HAP-1 (cell line): ENCODE results near the gene PSTK.

Experiments
- DNase-seq, 2 experiments: peaks; one replicate each; pipeline ENCODE4 v3.0.0-alpha.2; 2016 to 2020; ENCODE audit warnings: low spot score in 2 of 2
- H3K27me3 ChIP-seq: fragments of 250-450 bp; sonication (Bioruptor Pico); 2 replicates; pipeline ENCODE4 v1.5.1; 2020; ENCODE audit warnings: low read depth, mild to moderate bottlenecking, moderate library complexity
- H3K36me3 ChIP-seq: fragments of 250-450 bp; sonication (Bioruptor Pico); replicated peaks from 2 replicates; pipeline ENCODE4 v1.5.1; 2020; ENCODE audit warnings: mild to moderate bottlenecking
- H3K4me1 ChIP-seq: fragments of 250-450 bp; sonication (Bioruptor Pico); 2 replicates; pipeline ENCODE4 v1.5.1; 2020; ENCODE audit warnings: mild to moderate bottlenecking
- H3K4me3 ChIP-seq: fragments of 250-450 bp; sonication (Bioruptor Pico); 2 replicates; pipeline ENCODE4 v1.5.1; 2020; ENCODE audit warnings: mild to moderate bottlenecking, moderate library complexity
- H3K9me3 ChIP-seq: fragments of 250-450 bp; sonication (Bioruptor Pico); 2 replicates; pipeline ENCODE4 v1.5.1; 2020; ENCODE audit warnings: mild to moderate bottlenecking, moderate library complexity
- in situ Hi-C: fragments of 300-500 bp; cut with MboI; formaldehyde crosslinking; loops from 3 replicates; pipeline ENCODE4 v1.14.3; 2020; ENCODE audit warnings: low sequenced_read_pairs, inconsistent platforms, mixed read lengths

Gene PSTK

GRCh38 chr10:122974023-122974422 is 6.2 kb upstream of the PSTK start:
- DNase-seq, result peak in 1 of 2 experiments; percentile 31
- no peaks in the 10 kb centered on the region for H3K36me3 ChIP-seq
- H3K4me3 ChIP-seq, result no peak overlapping the region
- in situ Hi-C loops, result no loop called here
- H3K9me3 ChIP-seq, result no peaks in the 10 kb centered on the region
- peaks cover 3% of the 10 kb centered on the region for H3K4me1 ChIP-seq
- no peaks in the 10 kb centered on the region for H3K27me3 ChIP-seq

- Histone ChIP-seq H3K4me3 (no peak overlapping the region), H3K27me3 (no peaks in the 10 kb centered on the region), H3K36me3 (no peaks in the 10 kb centered on the region), H3K4me1 (peaks cover 3% of the 10 kb centered on the region), H3K9me3 (no peaks in the 10 kb centered on the region)
- no peak for DNase-seq
- in situ Hi-C loops, result no loop called here
Measured at GRCh38 chr10:122974543-122975064, 5.6 kb upstream of the PSTK start.

GRCh38 chr10:122981066-122981464 is 864 bp downstream of the PSTK start:
- peaks cover 7% of the 10 kb centered on the region for H3K4me1 ChIP-seq
- peak; percentile 43 to 69 for DNase-seq
- H3K4me3 ChIP-seq, result peak overlapping the region; percentile 93
- no peaks in the 10 kb centered on the region for H3K27me3 ChIP-seq
- no peaks in the 10 kb centered on the region for H3K36me3 ChIP-seq
- no peaks in the 10 kb centered on the region for H3K9me3 ChIP-seq
- in situ Hi-C loops, result no loop called here

- no peaks in the 10 kb centered on the region for H3K36me3 ChIP-seq
- no peak overlapping the region for H3K4me3 ChIP-seq
- H3K27me3 ChIP-seq, result no peaks in the 10 kb centered on the region
- H3K9me3 ChIP-seq, result no peaks in the 10 kb centered on the region
- in situ Hi-C loops, result no loop called here
- peaks cover 12% of the 10 kb centered on the region for H3K4me1 ChIP-seq
- DNase-seq, result no peak
Measured at GRCh38 chr10:122983898-122984297, 3.7 kb downstream of the PSTK start.

GRCh38 chr10:122984708-122985107 is 4.5 kb downstream of the PSTK start:
- Histone ChIP-seq H3K36me3 (no peaks in the 10 kb centered on the region), H3K4me1 (peaks cover 12% of the 10 kb centered on the region), H3K9me3 (no peaks in the 10 kb centered on the region), H3K27me3 (no peaks in the 10 kb centered on the region), H3K4me3 (no peak overlapping the region)
- in situ Hi-C loops, result no loop called here
- no peak for DNase-seq

- H3K4me3 ChIP-seq, result no peak overlapping the region
- no peaks in the 10 kb centered on the region for H3K27me3 ChIP-seq
- peak; percentile 64 to 89 for DNase-seq
- in situ Hi-C loops, result no loop called here
- H3K4me1 ChIP-seq, result peaks cover 6% of the 10 kb centered on the region; the same call in 1 of the 2 replicates
- H3K9me3 ChIP-seq, result no peaks in the 10 kb centered on the region
- no peaks in the 10 kb centered on the region for H3K36me3 ChIP-seq
Measured at GRCh38 chr10:122986335-122986734, 6.1 kb downstream of the PSTK start.

- Histone ChIP-seq H3K36me3 (peaks cover 3% of the 10 kb centered on the region), H3K4me1 (peaks cover 6% of the 10 kb centered on the region; the same call in 1 of the 2 replicates), H3K4me3 (no peak overlapping the region), H3K27me3 (no peaks in the 10 kb centered on the region), H3K9me3 (no peaks in the 10 kb centered on the region)
- no peak for DNase-seq
- in situ Hi-C loops, result no loop called here
Measured at GRCh38 chr10:122988501-122988900, 8.3 kb downstream of the PSTK start.

GRCh38 chr10:122990278-122990677 is 10.1 kb downstream of the PSTK start:
- Histone ChIP-seq H3K9me3 (no peaks in the 10 kb centered on the region), H3K36me3 (peaks cover 16% of the 10 kb centered on the region)

GRCh38 chr10:122992031-122992585 is 11.9 kb downstream of the PSTK start:
- Histone ChIP-seq H3K4me3 (no peak overlapping the region), H3K27me3 (no peaks in the 10 kb centered on the region), H3K4me1 (no peaks in the 10 kb centered on the region), H3K36me3 (peaks cover 22% of the 10 kb centered on the region), H3K9me3 (no peaks in the 10 kb centered on the region)
- no peak for DNase-seq
- in situ Hi-C loops, result no loop called here

More at GRCh38 chr10:122990278-122990677, 10.1 kb downstream of the PSTK start:
- H3K4me1 ChIP-seq, result peaks cover 6% of the 10 kb centered on the region; the same call in 1 of the 2 replicates
- DNase-seq, result no peak
- in situ Hi-C loops, result no loop called here
- no peak overlapping the region for H3K4me3 ChIP-seq
- H3K27me3 ChIP-seq, result no peaks in the 10 kb centered on the region

- in situ Hi-C loops, result no loop called here
- no peak for DNase-seq
- H3K27me3 ChIP-seq, result no peaks in the 10 kb centered on the region
- H3K36me3 ChIP-seq, result peaks cover 22% of the 10 kb centered on the region
- H3K9me3 ChIP-seq, result no peaks in the 10 kb centered on the region
- H3K4me3 ChIP-seq, result no peak overlapping the region
- no peaks in the 10 kb centered on the region for H3K4me1 ChIP-seq
Measured at GRCh38 chr10:122993797-122994336, 13.7 kb downstream of the PSTK start.

- Histone ChIP-seq H3K36me3 (peaks cover 22% of the 10 kb centered on the region), H3K4me1 (peaks cover 15% of the 10 kb centered on the region), H3K27me3 (no peaks in the 10 kb centered on the region), H3K9me3 (no peaks in the 10 kb centered on the region), H3K4me3 (no peak overlapping the region)
- DNase-seq, result no peak
- in situ Hi-C loops, result no loop called here
Measured at GRCh38 chr10:122995936-122996335, 15.7 kb downstream of the PSTK start.

GRCh38 chr10:122997864-122998263 is 17.7 kb downstream of the PSTK start:
- H3K36me3 ChIP-seq, result peaks cover 22% of the 10 kb centered on the region
- in situ Hi-C loops, result no loop called here
- no peaks in the 10 kb centered on the region for H3K27me3 ChIP-seq
- peaks cover 15% of the 10 kb centered on the region for H3K4me1 ChIP-seq
- H3K4me3 ChIP-seq, result no peak overlapping the region
- H3K9me3 ChIP-seq, result no peaks in the 10 kb centered on the region
- DNase-seq, result no peak

- H3K4me3 ChIP-seq, result no peak overlapping the region
- H3K27me3 ChIP-seq, result no peaks in the 10 kb centered on the region
- H3K4me1 ChIP-seq, result peaks cover 15% of the 10 kb centered on the region
- H3K36me3 ChIP-seq, result peaks cover 19% of the 10 kb centered on the region
- no peaks in the 10 kb centered on the region for H3K9me3 ChIP-seq
- no peak for DNase-seq
- in situ Hi-C loops, result no loop called here
Measured at GRCh38 chr10:122998360-122998917, 18.2 kb downstream of the PSTK start.

GRCh38 chr10:122998934-122999333 is 18.7 kb downstream of the PSTK start:
- in situ Hi-C loops, result no loop called here
- Histone ChIP-seq H3K4me1 (peaks cover 15% of the 10 kb centered on the region), H3K9me3 (no peaks in the 10 kb centered on the region), H3K27me3 (no peaks in the 10 kb centered on the region), H3K36me3 (peaks cover 15% of the 10 kb centered on the region), H3K4me3 (no peak overlapping the region)
- DNase-seq, result no peak
